Neural cell (in vitro differentiated cells): ENCODE results near the gene FCRL6. TPM values are rescaled to one million over a fixed set of nuclear protein-coding genes. Genes with fewer than 3 reads are reported as not detected.

Experiments
- H2AFZ ChIP-seq: fragments of 200-600, 300-800 bp; sonication (generic), shearing (Covaris generic); 2 replicates; pipeline ENCODE4 v1.6.0; 2014; ENCODE audit warnings: low read depth, mild to moderate bottlenecking, antibody characterized with exemption, low read length, moderate library complexity
- H3F3A ChIP-seq: fragments of 200-600 bp; shearing (Covaris generic); 2 replicates; pipeline ENCODE4 v1.6.1; 2016; ENCODE audit warnings: mild to moderate bottlenecking, moderate library complexity, mixed read lengths, antibody characterized with exemption, low read length; ENCODE audit not compliant: insufficient read depth, poor library complexity, severe bottlenecking
- H3K27ac ChIP-seq: fragments of 200-600, 300-800 bp; sonication (generic), shearing (Covaris generic); 2 replicates; pipeline ENCODE4 v1.5.1; 2014; ENCODE audit warnings: mild to moderate bottlenecking, low read length, moderate library complexity
- H3K27me3 ChIP-seq: fragments of 300-800, 200-600 bp; sonication (generic), shearing (Covaris generic); 2 replicates; pipeline ENCODE4 v1.6.0; 2014; ENCODE audit warnings: mild to moderate bottlenecking, low read depth, low read length, moderate library complexity; ENCODE audit not compliant: insufficient read depth
- H3K36me3 ChIP-seq: fragments of 300-800, 200-600 bp; sonication (generic), shearing (Covaris generic); 2 replicates; pipeline ENCODE4 v1.5.1; 2014; ENCODE audit warnings: mild to moderate bottlenecking, antibody characterized with exemption, low read length, moderate library complexity; ENCODE audit not compliant: insufficient read depth
- H3K4me2 ChIP-seq: fragments of 300-800, 200-600 bp; sonication (generic), shearing (Covaris generic); 2 replicates; pipeline ENCODE4 v1.6.0; 2014; ENCODE audit warnings: mild to moderate bottlenecking, low read length
- H3K4me3 ChIP-seq: fragments of 300-800, 200-600 bp; sonication (generic), shearing (Covaris generic); 2 replicates; pipeline ENCODE4 v1.5.1; 2014; ENCODE audit warnings: mild to moderate bottlenecking, low read length, moderate library complexity
- H3K79me2 ChIP-seq: fragments of 200-600 bp; shearing (Covaris generic); replicated peaks from 2 replicates; pipeline ENCODE4 v1.6.0; 2014; ENCODE audit warnings: mild to moderate bottlenecking, low read length, moderate library complexity; ENCODE audit not compliant: insufficient read depth
- H3K9ac ChIP-seq: fragments of 300-800, 200-600 bp; sonication (generic), shearing (Covaris generic); 2 replicates; pipeline ENCODE4 v1.6.1; 2016; ENCODE audit warnings: mild to moderate bottlenecking, low read length, mixed read lengths
- H3K9me2 ChIP-seq: fragments of 200-600 bp; shearing (Covaris generic); 2 replicates; pipeline ENCODE4 v1.6.1; 2016; ENCODE audit warnings: mild to moderate bottlenecking, low read length, mixed read lengths; ENCODE audit not compliant: insufficient read depth
- H3K9me3 ChIP-seq: fragments of 200-600, 300-800 bp; sonication (generic), shearing (Covaris generic); 2 replicates; pipeline ENCODE4 v1.6.1; 2016; ENCODE audit warnings: mild to moderate bottlenecking, mixed run types, low read length, moderate library complexity, mixed read lengths
- H4K20me1 ChIP-seq: fragments of 200-600 bp; shearing (Covaris generic); 2 replicates; pipeline ENCODE4 v1.6.1; 2016; ENCODE audit warnings: mild to moderate bottlenecking, mixed run types; ENCODE audit not compliant: insufficient read depth
- EP300 ChIP-seq: fragments of 450-650 bp; conservative IDR thresholded peaks from 2 replicates; pipeline ENCODE4 v1.6.1; 2014; ENCODE audit warnings: antibody characterized with exemption, mild to moderate bottlenecking, moderate library complexity; ENCODE audit not compliant: poor library complexity, severe bottlenecking
- EZH2 ChIP-seq: fragments of 200-600, 300-800 bp; shearing (Covaris generic), sonication (generic); IDR thresholded peaks from 2 replicates; pipeline ENCODE4 v1.6.1; 2014; ENCODE audit warnings: antibody characterized with exemption, low read length, borderline replicate concordance, mild to moderate bottlenecking; ENCODE audit not compliant: insufficient read depth, poor library complexity, severe bottlenecking
- MXI1 ChIP-seq: fragments of 450-650 bp; conservative IDR thresholded peaks from 2 replicates; pipeline ENCODE4 v1.6.1; 2014; ENCODE audit warnings: antibody characterized with exemption, mild to moderate bottlenecking; ENCODE audit not compliant: poor library complexity, severe bottlenecking
- POLR2AphosphoS5 ChIP-seq: IDR thresholded peaks from 2 replicates; pipeline ENCODE4 v1.6.1; 2012
- RAD21 ChIP-seq: fragments of 450-650 bp; conservative IDR thresholded peaks from 2 replicates; pipeline ENCODE4 v1.6.1; 2014; ENCODE audit warnings: antibody characterized with exemption, mild to moderate bottlenecking, moderate library complexity
- SMC3 ChIP-seq: fragments of 450-650 bp; conservative IDR thresholded peaks from 2 replicates; pipeline ENCODE4 v1.6.1; 2014; ENCODE audit warnings: antibody characterized with exemption, mild to moderate bottlenecking, moderate library complexity; ENCODE audit not compliant: poor library complexity
- TAF1 ChIP-seq: IDR thresholded peaks from 2 replicates; pipeline ENCODE4 v1.6.1; 2012; ENCODE audit warnings: low read depth
- polyA plus RNA-seq: library from polyadenylated mRNA; depleted of rRNA; stranded (reverse); fragments of >200 nt; gene quantifications from 2 replicates; pipeline ENCODE4 v1.2.3, GENCODE V29; 2014
- TF ChIP-seq, protein P1 (sequence below): fragments of 450-650 bp; IDR thresholded peaks from 2 replicates; pipeline ENCODE4 v1.5.1; 2014; ENCODE audit warnings: antibody characterized with exemption, mild to moderate bottlenecking, moderate library complexity; ENCODE audit not compliant: poor library complexity, severe bottlenecking
- TF ChIP-seq, protein P2 (sequence below): IDR thresholded peaks from 2 replicates; pipeline ENCODE4 v1.6.1; 2012; ENCODE audit warnings: borderline replicate concordance

Gene FCRL6
- polyA plus RNA-seq, 1 donor from 2014 or later = not detected

DNA sequence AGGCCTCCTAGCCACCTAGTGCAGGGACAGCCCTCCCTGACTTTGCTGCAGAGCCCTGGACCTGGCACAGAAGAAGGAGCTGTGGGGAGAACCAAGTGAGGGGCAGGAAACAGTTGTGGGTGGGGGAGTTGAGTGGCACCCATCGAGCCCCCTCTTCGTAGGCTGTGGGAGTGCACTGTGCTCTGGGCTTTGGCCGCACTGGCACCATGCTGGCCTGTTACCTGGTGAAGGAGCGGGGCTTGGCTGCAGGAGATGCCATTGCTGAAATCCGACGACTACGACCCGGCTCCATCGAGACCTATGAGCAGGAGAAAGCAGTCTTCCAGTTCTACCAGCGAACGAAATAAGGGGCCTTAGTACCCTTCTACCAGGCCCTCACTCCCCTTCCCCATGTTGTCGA lies 20.2 kb upstream of the FCRL6 start:
- Histone ChIP-seq H3K9ac (no peak overlapping the region), H2AFZ (no peak overlapping the region), H3K79me2 (no peaks in the 10 kb centered on the region), H3F3A (no peaks in the 10 kb centered on the region), H3K36me3 (no peaks in the 10 kb centered on the region), H4K20me1 (no peaks in the 10 kb centered on the region), H3K4me3 (no peak overlapping the region), H3K4me2 (no peak overlapping the region), H3K9me2 (no peaks in the 10 kb centered on the region), H3K9me3 (no peaks in the 10 kb centered on the region), H3K27ac (no peak overlapping the region), H3K27me3 (peaks cover 18% of the 10 kb centered on the region)
- no peak for TF ChIP-seq POLR2AphosphoS5
- TF ChIP-seq MXI1 = no peak

DNA sequence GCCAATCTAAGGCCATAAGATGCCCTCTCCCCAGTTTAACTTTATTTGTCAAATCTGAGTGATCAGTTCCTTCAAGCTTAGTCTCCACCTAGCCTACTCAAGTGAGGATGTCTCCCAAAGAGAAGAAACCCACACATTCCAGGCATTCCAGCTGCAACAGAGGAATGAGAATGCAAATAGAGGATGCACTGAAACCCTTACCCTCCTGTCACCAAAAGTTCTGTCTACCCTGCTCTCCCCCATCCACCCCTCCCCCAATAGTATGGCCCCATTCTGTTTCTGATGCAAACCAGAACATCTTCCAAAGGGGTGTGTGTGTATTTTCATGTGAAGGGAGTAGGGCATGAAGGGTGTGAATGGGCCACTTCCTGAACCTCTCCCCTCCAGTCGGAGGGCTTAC lies 18.4 kb upstream of the FCRL6 start:
- Histone ChIP-seq H3K27ac (no peak overlapping the region), H2AFZ (no peak overlapping the region), H3F3A (no peaks in the 10 kb centered on the region), H3K4me2 (no peak overlapping the region), H3K9me3 (no peaks in the 10 kb centered on the region), H4K20me1 (no peaks in the 10 kb centered on the region), H3K9ac (no peak overlapping the region), H3K79me2 (no peaks in the 10 kb centered on the region), H3K36me3 (no peaks in the 10 kb centered on the region), H3K4me3 (no peak overlapping the region), H3K27me3 (peaks cover 18% of the 10 kb centered on the region), H3K9me2 (no peaks in the 10 kb centered on the region)
- TF ChIP-seq EZH2 = no peak
- no peak for TF ChIP-seq EP300
- TF ChIP-seq MXI1 = no peak
- TF ChIP-seq, protein P1, sequence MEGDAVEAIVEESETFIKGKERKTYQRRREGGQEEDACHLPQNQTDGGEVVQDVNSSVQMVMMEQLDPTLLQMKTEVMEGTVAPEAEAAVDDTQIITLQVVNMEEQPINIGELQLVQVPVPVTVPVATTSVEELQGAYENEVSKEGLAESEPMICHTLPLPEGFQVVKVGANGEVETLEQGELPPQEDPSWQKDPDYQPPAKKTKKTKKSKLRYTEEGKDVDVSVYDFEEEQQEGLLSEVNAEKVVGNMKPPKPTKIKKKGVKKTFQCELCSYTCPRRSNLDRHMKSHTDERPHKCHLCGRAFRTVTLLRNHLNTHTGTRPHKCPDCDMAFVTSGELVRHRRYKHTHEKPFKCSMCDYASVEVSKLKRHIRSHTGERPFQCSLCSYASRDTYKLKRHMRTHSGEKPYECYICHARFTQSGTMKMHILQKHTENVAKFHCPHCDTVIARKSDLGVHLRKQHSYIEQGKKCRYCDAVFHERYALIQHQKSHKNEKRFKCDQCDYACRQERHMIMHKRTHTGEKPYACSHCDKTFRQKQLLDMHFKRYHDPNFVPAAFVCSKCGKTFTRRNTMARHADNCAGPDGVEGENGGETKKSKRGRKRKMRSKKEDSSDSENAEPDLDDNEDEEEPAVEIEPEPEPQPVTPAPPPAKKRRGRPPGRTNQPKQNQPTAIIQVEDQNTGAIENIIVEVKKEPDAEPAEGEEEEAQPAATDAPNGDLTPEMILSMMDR = no peak
- TF ChIP-seq POLR2AphosphoS5 = no peak
- TF ChIP-seq, protein P2, sequence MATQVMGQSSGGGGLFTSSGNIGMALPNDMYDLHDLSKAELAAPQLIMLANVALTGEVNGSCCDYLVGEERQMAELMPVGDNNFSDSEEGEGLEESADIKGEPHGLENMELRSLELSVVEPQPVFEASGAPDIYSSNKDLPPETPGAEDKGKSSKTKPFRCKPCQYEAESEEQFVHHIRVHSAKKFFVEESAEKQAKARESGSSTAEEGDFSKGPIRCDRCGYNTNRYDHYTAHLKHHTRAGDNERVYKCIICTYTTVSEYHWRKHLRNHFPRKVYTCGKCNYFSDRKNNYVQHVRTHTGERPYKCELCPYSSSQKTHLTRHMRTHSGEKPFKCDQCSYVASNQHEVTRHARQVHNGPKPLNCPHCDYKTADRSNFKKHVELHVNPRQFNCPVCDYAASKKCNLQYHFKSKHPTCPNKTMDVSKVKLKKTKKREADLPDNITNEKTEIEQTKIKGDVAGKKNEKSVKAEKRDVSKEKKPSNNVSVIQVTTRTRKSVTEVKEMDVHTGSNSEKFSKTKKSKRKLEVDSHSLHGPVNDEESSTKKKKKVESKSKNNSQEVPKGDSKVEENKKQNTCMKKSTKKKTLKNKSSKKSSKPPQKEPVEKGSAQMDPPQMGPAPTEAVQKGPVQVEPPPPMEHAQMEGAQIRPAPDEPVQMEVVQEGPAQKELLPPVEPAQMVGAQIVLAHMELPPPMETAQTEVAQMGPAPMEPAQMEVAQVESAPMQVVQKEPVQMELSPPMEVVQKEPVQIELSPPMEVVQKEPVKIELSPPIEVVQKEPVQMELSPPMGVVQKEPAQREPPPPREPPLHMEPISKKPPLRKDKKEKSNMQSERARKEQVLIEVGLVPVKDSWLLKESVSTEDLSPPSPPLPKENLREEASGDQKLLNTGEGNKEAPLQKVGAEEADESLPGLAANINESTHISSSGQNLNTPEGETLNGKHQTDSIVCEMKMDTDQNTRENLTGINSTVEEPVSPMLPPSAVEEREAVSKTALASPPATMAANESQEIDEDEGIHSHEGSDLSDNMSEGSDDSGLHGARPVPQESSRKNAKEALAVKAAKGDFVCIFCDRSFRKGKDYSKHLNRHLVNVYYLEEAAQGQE = no peak
- TF ChIP-seq SMC3 = no peak
- TF ChIP-seq TAF1 = no peak
- no peak for TF ChIP-seq RAD21

DNA sequence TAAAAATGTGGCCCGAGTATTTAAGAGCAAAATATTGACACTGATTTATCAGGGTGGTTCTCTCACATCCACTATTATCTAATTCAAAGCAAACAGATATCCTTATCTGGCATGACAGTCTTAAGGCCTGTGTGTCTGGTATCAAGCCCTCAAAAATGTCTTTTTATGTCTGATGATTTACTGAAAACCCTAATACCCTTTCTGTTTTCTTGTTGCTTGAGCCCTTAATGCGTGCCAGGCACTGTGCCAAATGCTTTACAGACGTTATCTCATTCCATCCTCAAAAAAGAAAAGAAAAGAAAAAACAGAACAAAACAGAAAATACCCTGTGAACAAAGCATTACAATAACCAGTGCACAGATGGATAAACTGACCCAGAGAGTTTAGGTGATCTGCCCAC lies 15.7 kb upstream of the FCRL6 start:
- H3K27ac ChIP-seq = no peak overlapping the region
- no peaks in the 10 kb centered on the region for H3K36me3 ChIP-seq
- H3K79me2 ChIP-seq = no peaks in the 10 kb centered on the region
- H3K4me3 ChIP-seq = no peak overlapping the region
- H3K4me2 ChIP-seq = no peak overlapping the region
- no peak for TF ChIP-seq EZH2
- TF ChIP-seq, protein P1 = no peak
- TF ChIP-seq, protein P2 = no peak
- H3K9ac ChIP-seq = no peak overlapping the region
- H3K9me3 ChIP-seq = no peaks in the 10 kb centered on the region
- H3K9me2 ChIP-seq = no peaks in the 10 kb centered on the region
- H2AFZ ChIP-seq = no peak overlapping the region
- no peaks in the 10 kb centered on the region for H4K20me1 ChIP-seq
- H3F3A ChIP-seq = no peaks in the 10 kb centered on the region
- peaks cover 4% of the 10 kb centered on the region for H3K27me3 ChIP-seq
